HEK293T (cell line): Measurements from ENCODE around the gene FAM120B.

Experiments
- CTCF ChIA-PET: fragments of 350-600 bp; formaldehyde crosslinking; extraction: SDS; loops from one replicate; lab custom pipeline; 2021; ENCODE audit warnings: antibody characterized with exemption, inconsistent platforms; lab: Yijun Ruan, JAX
- POLR2A ChIA-PET: fragments of 350-600 bp; formaldehyde crosslinking; extraction: SDS; loops from one replicate; lab custom pipeline; 2020; ENCODE audit warnings: antibody characterized with exemption, inconsistent platforms; lab: Yijun Ruan, JAX
- DNase-seq: peaks from one replicate; pipeline ENCODE4 v3.0.0; 2012; ENCODE audit warnings: mixed read lengths; ENCODE audit errors: extremely low spot score
- ARNT ChIP-seq: fragments of 450-650 bp; IDR thresholded peaks from 2 replicates; pipeline ENCODE4 v1.6.1; 2017; ENCODE audit warnings: mild to moderate bottlenecking
- BHLHE40 ChIP-seq: fragments of 450-650 bp; IDR thresholded peaks from 2 replicates; pipeline ENCODE4 v1.6.1; 2016; ENCODE audit warnings: mild to moderate bottlenecking, moderate library complexity, borderline replicate concordance
- CTBP1 ChIP-seq: fragments of 450-650 bp; IDR thresholded peaks from 2 replicates; pipeline ENCODE4 v1.6.1; 2016; ENCODE audit warnings: borderline replicate concordance
- ELF4 ChIP-seq: fragments of 450-650 bp; IDR thresholded peaks from 2 replicates; pipeline ENCODE4 v1.6.1; 2017; ENCODE audit warnings: antibody characterized with exemption
- FOXA1 ChIP-seq: fragments of 450-650 bp; IDR thresholded peaks from 2 replicates; pipeline ENCODE4 v1.6.1; 2016; ENCODE audit warnings: mild to moderate bottlenecking
- FOXK2 ChIP-seq: fragments of 450-650 bp; IDR thresholded peaks from 2 replicates; pipeline ENCODE4 v1.6.1; 2016; ENCODE audit warnings: mild to moderate bottlenecking
- FOXM1 ChIP-seq: fragments of 450-650 bp; IDR thresholded peaks from 2 replicates; pipeline ENCODE4 v1.6.1; 2017; ENCODE audit warnings: mild to moderate bottlenecking, borderline replicate concordance
- HDGF ChIP-seq: fragments of 450-650 bp; IDR thresholded peaks from 2 replicates; pipeline ENCODE4 v1.6.1; 2017; ENCODE audit warnings: antibody characterized with exemption, borderline replicate concordance
- L3MBTL2 ChIP-seq: fragments of 450-650 bp; conservative IDR thresholded peaks from 2 replicates; pipeline ENCODE4 v1.6.1; 2016; ENCODE audit warnings: mild to moderate bottlenecking
- LEF1 ChIP-seq: fragments of 450-650 bp; IDR thresholded peaks from 2 replicates; pipeline ENCODE4 v1.6.1; 2017; ENCODE audit warnings: mild to moderate bottlenecking, borderline replicate concordance
- NFRKB ChIP-seq: fragments of 450-650 bp; IDR thresholded peaks from 2 replicates; pipeline ENCODE4 v1.6.1; 2016; ENCODE audit warnings: mild to moderate bottlenecking, moderate library complexity
- PKNOX1 ChIP-seq: fragments of 450-650 bp; IDR thresholded peaks from 2 replicates; pipeline ENCODE4 v1.6.1; 2016
- SP1 ChIP-seq: fragments of 450-650 bp; IDR thresholded peaks from 2 replicates; pipeline ENCODE4 v1.6.1; 2017
- SUZ12 ChIP-seq: fragments of 450-650 bp; IDR thresholded peaks from 2 replicates; pipeline ENCODE4 v1.6.1; 2016; ENCODE audit warnings: mild to moderate bottlenecking
- TARDBP ChIP-seq: fragments of 450-650 bp; IDR thresholded peaks from 2 replicates; pipeline ENCODE4 v1.6.1; 2016
- ZNF384 ChIP-seq: fragments of 450-650 bp; IDR thresholded peaks from 2 replicates; pipeline ENCODE4 v1.6.1; 2016

The FAM120B gene

GRCh38 chr6:170439366-170440361 lies 133.1 kb downstream of the FAM120B start:
- POLR2A ChIA-PET = no interaction called here
- DNase-seq = no peak
- CTCF ChIA-PET = interaction anchor here (0.8 to 1.1 kb wide), 2 partner anchors 77 to 94 kb away, joined by 3 read pairs; no protein-coding TSS in a partner anchor

GRCh38 chr6:170440437-170440836 lies 133.9 kb downstream of the FAM120B start:
- POLR2A ChIA-PET = no interaction called here
- CTCF ChIA-PET = interaction anchor here (1.1 kb wide), 1 partner anchor 77 kb away, joined by 3 read pairs; no protein-coding TSS in a partner anchor
- no peak for DNase-seq
- TF ChIP-seq SP1 (no peak), HDGF (no peak), PKNOX1 (no peak), TARDBP (no peak), ARNT (no peak), NFRKB (no peak), BHLHE40 (no peak), FOXM1 (no peak), ELF4 (no peak), FOXK2 (no peak), L3MBTL2 (no peak), LEF1 (no peak), SUZ12 (no peak), FOXA1 (no peak)

More at GRCh38 chr6:170439366-170440361, 133.1 kb downstream of the FAM120B start:
- TF ChIP-seq ARNT = no peak
- no peak for TF ChIP-seq BHLHE40
- no peak for TF ChIP-seq TARDBP
- TF ChIP-seq FOXM1 = no peak
- TF ChIP-seq L3MBTL2 = no peak
- no peak for TF ChIP-seq CTBP1
- TF ChIP-seq PKNOX1 = no peak
- no peak for TF ChIP-seq FOXK2
- TF ChIP-seq LEF1 = no peak
- no peak for TF ChIP-seq FOXA1
- TF ChIP-seq SP1 = no peak
- TF ChIP-seq HDGF = no peak
- TF ChIP-seq SUZ12 = no peak
- TF ChIP-seq ELF4 = no peak
- no peak for TF ChIP-seq ZNF384
- no peak for TF ChIP-seq NFRKB

- DNase-seq = no peak
- CTCF ChIA-PET = no interaction called here
- TF ChIP-seq NFRKB (no peak), TARDBP (no peak), LEF1 (no peak), ELF4 (no peak), ARNT (no peak), BHLHE40 (no peak), CTBP1 (no peak), FOXK2 (no peak), SUZ12 (no peak), L3MBTL2 (no peak), HDGF (no peak), SP1 (no peak), PKNOX1 (no peak), ZNF384 (no peak)
- POLR2A ChIA-PET = no interaction called here
Observed at GRCh38 chr6:170441316-170441715, 134.8 kb downstream of the FAM120B start.

DNA sequence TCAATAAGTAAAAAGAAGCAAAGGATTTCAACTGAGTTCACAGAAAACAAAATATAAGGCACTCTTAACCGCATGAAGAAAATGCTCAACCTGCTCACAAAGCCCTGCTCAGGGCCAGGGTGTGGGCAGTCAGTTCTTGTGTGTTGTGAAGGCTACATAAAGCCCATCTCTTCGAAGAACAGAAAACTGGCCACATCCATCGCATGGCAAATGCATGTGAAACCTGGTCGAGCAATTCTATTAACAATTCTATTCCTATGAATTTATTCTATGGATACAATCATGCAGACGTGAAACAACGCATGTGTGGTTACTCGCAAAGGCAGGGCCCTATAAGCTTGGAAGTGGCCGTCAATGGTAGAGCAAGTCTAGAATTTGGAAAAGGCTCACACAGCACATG lies 136.0 kb downstream of the FAM120B start:
- POLR2A ChIA-PET = no interaction called here

More for the DNA sequence above, 136.0 kb downstream of the FAM120B start:
- TF ChIP-seq SP1 = no peak
- no peak for TF ChIP-seq NFRKB
- no peak for TF ChIP-seq FOXM1
- no peak for TF ChIP-seq CTBP1
- TF ChIP-seq ZNF384 = no peak
- TF ChIP-seq LEF1 = no peak
- no peak for TF ChIP-seq ARNT
- no peak for TF ChIP-seq BHLHE40
- no peak for TF ChIP-seq ELF4
- no peak for TF ChIP-seq TARDBP
- TF ChIP-seq SUZ12 = no peak
- TF ChIP-seq PKNOX1 = no peak
- no peak for TF ChIP-seq FOXK2
- TF ChIP-seq HDGF = no peak
- no peak for TF ChIP-seq FOXA1
- TF ChIP-seq L3MBTL2 = no peak
- DNase-seq = no peak
- CTCF ChIA-PET = no interaction called here
